Adrenal gland (tissue), 12 donors: ENCODE measurements around the gene PEX14. TPM values are rescaled to one million over a fixed set of nuclear protein-coding genes. Genes with fewer than 3 reads are reported as not detected.

Source experiments
- DNase-seq, 7 donors: peaks; one replicate each; pipeline ENCODE4 v3.0.0-alpha.2; 2019 to 2020
- H3K27ac ChIP-seq, 5 donors: fragments of 200-600 bp; sonication (generic) in 4 of 5; 1 replicate in 3 of 5; 2 replicates in 2 of 5; pipeline versions ENCODE4 v1.5.1 to v1.8.0; 2016 to 2020; ENCODE audit warnings: mild to moderate bottlenecking in 1 of 5
- H3K27me3 ChIP-seq: fragments of 200-600 bp; 2 replicates; pipeline ENCODE4 v1.8.0; 2021
- H3K36me3 ChIP-seq, 2 donors: fragments of 200-600 bp; replicated peaks in 1 of 2; 1 replicate in 1 of 2; 2 replicates in 1 of 2; pipeline versions ENCODE4 v1.5.1 to v1.8.0; 2018 to 2022
- H3K4me1 ChIP-seq, 2 donors: fragments of 200-600 bp; replicated peaks in 1 of 2; 1 replicate in 1 of 2; 2 replicates in 1 of 2; pipeline versions ENCODE4 v1.5.1 to v1.8.0; 2018 to 2021
- H3K4me3 ChIP-seq, 4 donors: fragments of 200-600 bp; sonication (generic) in 3 of 4; one replicate each; pipeline ENCODE4 v1.5.1; 2016 to 2018
- H3K9me3 ChIP-seq, 3 donors: fragments of 200-600 bp; sonication (generic) in 1 of 3; replicated peaks in 1 of 3; 1 replicate in 2 of 3; 2 replicates in 1 of 3; pipeline versions ENCODE4 v1.5.1 to v1.8.0; 2016 to 2021
- POLR2A ChIP-seq, 2 donors: fragments of 450-650 bp; IDR thresholded peaks; one replicate each; pipeline ENCODE4 v1.6.1; 2017; ENCODE audit warnings: antibody characterized with exemption in 2 of 2, mild to moderate bottlenecking in 2 of 2, moderate library complexity in 1 of 2
- WGBS, 4 donors: extraction: QIAGEN DNeasy Blood & Tissue Kit in 2 of 4; methylation state at CpG; one replicate each; pipeline versions ENCODE4 v1.1.5 to v1.1.7; 2013 to 2017; 5-methylcytosine and 5-hydroxymethylcytosine counted together
- intact Hi-C, 2 donors: fragments of 100-400 bp; cut with DNase I; formaldehyde crosslinking; loops; one replicate each; pipeline versions ENCODE4 v1.14.1 to v1.15.0; 2022 to 2023
- polyA plus RNA-seq, 3 donors: library from polyadenylated mRNA; stranded (reverse); fragments of 200-250 nt in 2 of 3; fragments of 350-450 nt in 1 of 3; fragmentation: Illumina TruSeq in 1 of 3; extraction: RNeasy Lipid Tissue Mini Kit (QIAGEN cat#74804) in 1 of 3; gene quantifications; one replicate each; pipeline ENCODE4 v1.2.3, GENCODE V29; 2013 to 2014
- total RNA-seq, 9 donors: library from RNA; depleted of rRNA in 4 of 9; stranded (reverse); fragments of >200 nt in 4 of 9; fragments of 120-200 nt in 1 of 9; fragmentation: NEBNext Ultra II Directional in 1 of 9; extraction: Animal tissue kit (Norgen Biotek cat#: 25700) in 1 of 9; gene quantifications; one replicate each; pipeline versions ENCODE4 v1.1.0 to v1.2.4, GENCODE V29; 2013 to 2023
- TF ChIP-seq, protein P1 (sequence below), 6 experiments: fragments of 450-650 bp in 4 of 6; fragments of 200-600 bp in 2 of 6; sonication (generic) in 1 of 6; IDR thresholded peaks; 1 replicate in 5 of 6; 2 replicates in 1 of 6; pipeline versions ENCODE4 v1.5.1 to v1.8.0; 2016 to 2021; ENCODE audit warnings: antibody characterized with exemption in 6 of 6, mild to moderate bottlenecking in 2 of 6, moderate library complexity in 1 of 6
- donor health status: healthy with polysubstance abuse.
- donor health status: Bipolar disorder and iron deficiency.
- donor health status: DM: yes; HTN: yes; CAD: no.
- donor health status: DM: no; HTN: no; CAD: no.
- donor health status: DM: no; HTN: no; CAD: no.
- donor health status: DM: yes; HTN: yes; CAD: no.

Gene PEX14
- total and polyA plus RNA-seq, 12 donors = 9.7 to 23.9 (median 18.1) TPM

DNA sequence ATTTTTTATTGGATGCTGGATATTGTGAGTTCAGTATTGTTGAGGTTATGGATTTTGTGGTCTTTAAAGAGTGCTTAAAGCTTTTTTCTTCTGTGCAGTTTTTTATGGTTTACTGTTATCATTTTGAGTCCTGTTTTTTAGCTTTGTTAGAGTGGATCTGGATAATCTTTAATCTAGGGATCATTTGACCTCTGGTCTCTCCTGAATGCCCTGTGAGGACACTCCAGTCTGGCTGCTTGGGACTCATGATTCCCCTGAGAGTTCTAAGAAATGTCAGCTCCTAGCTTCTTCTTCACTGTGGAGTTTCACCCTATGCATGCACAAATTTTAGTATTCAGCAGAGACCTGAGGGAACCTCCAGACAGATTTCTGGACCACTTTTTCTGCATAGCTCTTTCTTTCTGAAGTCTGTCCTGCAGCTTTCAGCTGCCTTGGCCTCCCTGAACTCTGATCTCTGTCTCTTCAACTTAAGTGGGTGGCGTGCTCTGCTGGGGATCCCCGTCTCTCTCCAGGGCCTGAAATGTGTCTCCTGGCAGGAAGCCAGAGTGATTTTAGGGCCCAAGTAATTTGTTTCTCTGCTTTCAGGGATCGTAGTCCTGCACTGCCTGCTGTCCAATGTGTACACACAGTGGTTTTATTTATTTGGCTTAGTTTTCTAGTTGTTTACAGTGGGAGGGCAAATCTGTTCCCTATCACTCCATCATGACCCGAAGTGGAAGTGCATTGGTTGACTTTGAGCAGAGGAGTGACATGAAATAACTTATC is 14.7 kb downstream of the PEX14 start:
- 47 to 75% (median 61%) methylated on average over 3 to 4 of the region's 4 CpGs for WGBS, 4 donors
- no peak overlapping the region for H3K27ac ChIP-seq
- H3K36me3 ChIP-seq = no peaks in the 10 kb centered on the region
- H3K9me3 ChIP-seq = no peaks in the 10 kb centered on the region
- H3K4me1 ChIP-seq = peaks cover 5 to 9% of the 10 kb centered on the region in 2 donors
- DNase-seq = no peak
- TF ChIP-seq, protein P1, sequence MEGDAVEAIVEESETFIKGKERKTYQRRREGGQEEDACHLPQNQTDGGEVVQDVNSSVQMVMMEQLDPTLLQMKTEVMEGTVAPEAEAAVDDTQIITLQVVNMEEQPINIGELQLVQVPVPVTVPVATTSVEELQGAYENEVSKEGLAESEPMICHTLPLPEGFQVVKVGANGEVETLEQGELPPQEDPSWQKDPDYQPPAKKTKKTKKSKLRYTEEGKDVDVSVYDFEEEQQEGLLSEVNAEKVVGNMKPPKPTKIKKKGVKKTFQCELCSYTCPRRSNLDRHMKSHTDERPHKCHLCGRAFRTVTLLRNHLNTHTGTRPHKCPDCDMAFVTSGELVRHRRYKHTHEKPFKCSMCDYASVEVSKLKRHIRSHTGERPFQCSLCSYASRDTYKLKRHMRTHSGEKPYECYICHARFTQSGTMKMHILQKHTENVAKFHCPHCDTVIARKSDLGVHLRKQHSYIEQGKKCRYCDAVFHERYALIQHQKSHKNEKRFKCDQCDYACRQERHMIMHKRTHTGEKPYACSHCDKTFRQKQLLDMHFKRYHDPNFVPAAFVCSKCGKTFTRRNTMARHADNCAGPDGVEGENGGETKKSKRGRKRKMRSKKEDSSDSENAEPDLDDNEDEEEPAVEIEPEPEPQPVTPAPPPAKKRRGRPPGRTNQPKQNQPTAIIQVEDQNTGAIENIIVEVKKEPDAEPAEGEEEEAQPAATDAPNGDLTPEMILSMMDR (IDR thresholded peaks at IDR 0.05) = no peak
- TF ChIP-seq POLR2A (IDR thresholded peaks at IDR 0.05) = no peak
- intact Hi-C loops = loop anchor here (5.0 to 10.0 kb wide), 2 partner anchors 57 to 115 kb away; partner anchors contain the start of gene CENPS (in 2 of the 2)
- H3K27me3 ChIP-seq = no peaks in the 10 kb centered on the region
- no peak overlapping the region for H3K4me3 ChIP-seq

GRCh38 chr1:10490286-10490970 is 15.7 kb downstream of the PEX14 start:
- H3K4me1 ChIP-seq = peaks cover 5 to 19% of the 10 kb centered on the region in 2 donors
- no peaks in the 10 kb centered on the region for H3K9me3 ChIP-seq
- peak overlapping the region in 2 of 5 donors; percentile 1 to 53 for H3K27ac ChIP-seq
- DNase-seq = peak in 4 of 7 donors; percentile 24 to 39 (median 36)
- H3K27me3 ChIP-seq = no peaks in the 10 kb centered on the region
- H3K4me3 ChIP-seq = no peak overlapping the region
- intact Hi-C loops = loop anchor here (5.0 to 10.0 kb wide), 2 partner anchors 58 to 116 kb away; partner anchors contain the start of gene CENPS (in 2 of the 2)
- TF ChIP-seq, protein P1 (IDR thresholded peaks at IDR 0.05) = no peak
- no peak for TF ChIP-seq POLR2A (IDR thresholded peaks at IDR 0.05)
- WGBS, 4 donors = 55 to 61% (median 60%) methylated on average over 11 to 12 of the region's 12 CpGs
- H3K36me3 ChIP-seq = no peaks in the 10 kb centered on the region

- DNase-seq = no peak
- intact Hi-C loops = loop anchor here (5.0 to 10.0 kb wide), 2 partner anchors 62 to 120 kb away; partner anchors contain the start of gene CENPS (in 2 of the 2)
- Histone ChIP-seq H3K36me3 (no peaks in the 10 kb centered on the region), H3K27ac (no peak overlapping the region), H3K4me3 (no peak overlapping the region), H3K9me3 (no peaks in the 10 kb centered on the region), H3K4me1 (peaks cover 5 to 21% of the 10 kb centered on the region in 2 donors), H3K27me3 (no peaks in the 10 kb centered on the region)
- 65 to 75% (median 71%) methylated on average over 2 to 5 of the region's 5 CpGs for WGBS, 4 donors
- TF ChIP-seq POLR2A (IDR thresholded peaks at IDR 0.05) = no peak
- TF ChIP-seq, protein P1 (IDR thresholded peaks at IDR 0.05) = no peak
These were observed 19.6 kb downstream of the PEX14 start for GRCh38 chr1:10494418-10494753.

- no peaks in the 10 kb centered on the region for H3K36me3 ChIP-seq
- no peaks in the 10 kb centered on the region for H3K9me3 ChIP-seq
- intact Hi-C loops = loop anchor here (5.0 to 10.0 kb wide), 2 partner anchors 63 to 120 kb away; partner anchors contain the start of gene CENPS (in 2 of the 2)
- no peak for TF ChIP-seq POLR2A (IDR thresholded peaks at IDR 0.05)
- TF ChIP-seq, protein P1 (IDR thresholded peaks at IDR 0.05) = peak; percentile 82 to 97 (median 92)
- H3K27me3 ChIP-seq = no peaks in the 10 kb centered on the region
- H3K27ac ChIP-seq = peak overlapping the region in 2 of 5 donors; percentile 3 to 38
- WGBS, 4 donors = 1 to 3% (median 2%) methylated on average over 15 of the region's 15 CpGs
- DNase-seq = peak; percentile 60 to 92 (median 80)
- peaks cover 5 to 20% of the 10 kb centered on the region in 2 donors for H3K4me1 ChIP-seq
- peak overlapping the region in 1 of 4 donors; percentile 50 for H3K4me3 ChIP-seq
These were observed 20.2 kb downstream of the PEX14 start for GRCh38 chr1:10494754-10495474.
